Ectodermal cell (in vitro differentiated cells): ENCODE measurements around the gene OAF.

Source experiments
- H3K27ac ChIP-seq: 2 replicates; pipeline ENCODE4 v1.7.0; 2013; ENCODE audit warnings: mild to moderate bottlenecking, low read depth, low read length; ENCODE audit not compliant: insufficient read depth, poor library complexity, severe bottlenecking
- H3K27me3 ChIP-seq: 2 replicates; pipeline ENCODE4 v1.7.0; 2013; ENCODE audit warnings: mild to moderate bottlenecking, low read length; ENCODE audit not compliant: insufficient read depth, control insufficient read depth, poor library complexity, severe bottlenecking
- H3K36me3 ChIP-seq: one replicate; pipeline ENCODE4 v1.7.0; 2013; ENCODE audit warnings: low read length; ENCODE audit not compliant: control insufficient read depth, insufficient read depth
- H3K4me1 ChIP-seq: one replicate; pipeline ENCODE4 v1.7.0; 2013; ENCODE audit warnings: low read length; ENCODE audit not compliant: control insufficient read depth, insufficient read depth
- H3K4me3 ChIP-seq: 2 replicates; pipeline ENCODE4 v1.7.0; 2013; ENCODE audit warnings: low read depth, low read length, control low read depth; ENCODE audit not compliant: insufficient read depth
- H3K9me3 ChIP-seq: 2 replicates; pipeline ENCODE4 v1.7.0; 2013; ENCODE audit warnings: mild to moderate bottlenecking, low read length, moderate library complexity; ENCODE audit not compliant: control insufficient read depth
- WGBS, 2 experiments: methylation state at CpG; one replicate each; pipeline ENCODE4 v1.1.7; 2013; ENCODE audit warnings: missing lambda C conversion rate in 2 of 2; 5-methylcytosine and 5-hydroxymethylcytosine counted together

The OAF gene

GRCh38 chr11:120222916-120223315 lies 12.1 kb downstream of the OAF start:
- Histone ChIP-seq H3K9me3 (no peaks in the 10 kb centered on the region), H3K27ac (no peak overlapping the region), H3K4me3 (no peak overlapping the region), H3K36me3 (no peaks in the 10 kb centered on the region), H3K4me1 (peaks cover 44% of the 10 kb centered on the region), H3K27me3 (no peaks in the 10 kb centered on the region)
- 92 to 94% methylated on average over 8 of the region's 8 CpGs for WGBS, 2 experiments

DNA sequence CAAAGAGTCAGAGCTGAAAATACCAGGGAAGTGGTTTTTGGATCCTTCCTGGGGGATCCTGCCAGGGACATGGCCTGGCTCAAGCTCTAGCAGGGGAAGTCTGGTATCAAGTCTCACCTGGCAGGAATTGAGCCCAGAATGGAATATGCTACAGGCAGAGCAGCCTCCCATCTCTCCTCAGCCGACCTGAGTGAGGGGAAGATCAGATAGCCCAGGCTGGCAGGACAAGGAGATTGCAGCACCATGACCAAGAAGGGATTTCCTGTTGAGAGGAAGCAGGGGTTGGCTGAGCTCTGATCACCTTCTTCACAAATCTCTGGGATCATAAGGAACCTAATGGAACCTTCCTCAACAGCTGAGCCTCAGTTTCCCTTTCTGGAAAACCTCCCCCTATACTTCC lies 13.0 kb downstream of the OAF start:
- Histone ChIP-seq H3K36me3 (no peaks in the 10 kb centered on the region), H3K9me3 (no peaks in the 10 kb centered on the region), H3K27ac (no peak overlapping the region), H3K4me3 (no peak overlapping the region), H3K4me1 (peaks cover 35% of the 10 kb centered on the region), H3K27me3 (no peaks in the 10 kb centered on the region)
- 72 to 73% methylated on average over 1 of the region's 1 CpG for WGBS, 2 experiments

DNA sequence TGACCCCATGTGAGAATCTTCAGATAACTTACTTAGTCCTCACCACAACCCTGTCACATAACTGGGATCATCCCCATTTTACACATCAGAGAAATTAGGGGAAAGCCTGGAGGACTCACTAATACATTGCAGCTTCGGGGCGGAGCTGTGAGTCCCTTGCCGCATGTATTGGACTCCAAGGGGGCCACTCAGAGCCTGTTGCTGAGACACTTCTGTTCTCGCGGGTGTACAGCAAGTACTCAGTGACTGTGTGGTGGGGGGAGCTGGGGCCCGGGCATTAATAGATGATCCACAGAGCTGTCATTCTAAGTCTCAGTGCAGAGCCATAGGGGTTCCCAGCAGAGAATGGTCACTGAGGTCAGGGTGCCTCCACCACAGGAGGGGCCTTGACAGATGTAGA lies 13.5 kb downstream of the OAF start:
- no peaks in the 10 kb centered on the region for H3K9me3 ChIP-seq
- WGBS, 2 experiments: 92 to 93% methylated on average over 6 of the region's 6 CpGs
- H3K27me3 ChIP-seq: no peaks in the 10 kb centered on the region
- peaks cover 29% of the 10 kb centered on the region for H3K4me1 ChIP-seq
- H3K36me3 ChIP-seq: no peaks in the 10 kb centered on the region
- H3K27ac ChIP-seq: no peak overlapping the region
- no peak overlapping the region for H3K4me3 ChIP-seq

- peaks cover 20% of the 10 kb centered on the region for H3K4me1 ChIP-seq
- no peaks in the 10 kb centered on the region for H3K27me3 ChIP-seq
- no peaks in the 10 kb centered on the region for H3K36me3 ChIP-seq
- H3K9me3 ChIP-seq: no peaks in the 10 kb centered on the region
- 64 to 65% methylated on average over 22 of the region's 22 CpGs for WGBS, 2 experiments
- H3K4me3 ChIP-seq: no peak overlapping the region
- no peak overlapping the region for H3K27ac ChIP-seq
These were observed 14.4 kb downstream of the OAF start for GRCh38 chr11:120224972-120225909.

- Histone ChIP-seq H3K9me3 (no peaks in the 10 kb centered on the region), H3K27me3 (no peaks in the 10 kb centered on the region), H3K27ac (no peak overlapping the region), H3K4me1 (peaks cover 15% of the 10 kb centered on the region), H3K36me3 (no peaks in the 10 kb centered on the region), H3K4me3 (no peak overlapping the region)
- WGBS, 2 experiments: 94 to 97% methylated on average over 5 of the region's 5 CpGs
These were observed 15.4 kb downstream of the OAF start for GRCh38 chr11:120226242-120226641.

GRCh38 chr11:120226714-120227113 lies 15.9 kb downstream of the OAF start:
- Histone ChIP-seq H3K4me3 (no peak overlapping the region), H3K27ac (no peak overlapping the region), H3K27me3 (peaks cover 4% of the 10 kb centered on the region), H3K36me3 (no peaks in the 10 kb centered on the region), H3K4me1 (peaks cover 15% of the 10 kb centered on the region), H3K9me3 (no peaks in the 10 kb centered on the region)
- WGBS, 2 experiments: 84 to 87% methylated on average over 13 of the region's 13 CpGs

DNA sequence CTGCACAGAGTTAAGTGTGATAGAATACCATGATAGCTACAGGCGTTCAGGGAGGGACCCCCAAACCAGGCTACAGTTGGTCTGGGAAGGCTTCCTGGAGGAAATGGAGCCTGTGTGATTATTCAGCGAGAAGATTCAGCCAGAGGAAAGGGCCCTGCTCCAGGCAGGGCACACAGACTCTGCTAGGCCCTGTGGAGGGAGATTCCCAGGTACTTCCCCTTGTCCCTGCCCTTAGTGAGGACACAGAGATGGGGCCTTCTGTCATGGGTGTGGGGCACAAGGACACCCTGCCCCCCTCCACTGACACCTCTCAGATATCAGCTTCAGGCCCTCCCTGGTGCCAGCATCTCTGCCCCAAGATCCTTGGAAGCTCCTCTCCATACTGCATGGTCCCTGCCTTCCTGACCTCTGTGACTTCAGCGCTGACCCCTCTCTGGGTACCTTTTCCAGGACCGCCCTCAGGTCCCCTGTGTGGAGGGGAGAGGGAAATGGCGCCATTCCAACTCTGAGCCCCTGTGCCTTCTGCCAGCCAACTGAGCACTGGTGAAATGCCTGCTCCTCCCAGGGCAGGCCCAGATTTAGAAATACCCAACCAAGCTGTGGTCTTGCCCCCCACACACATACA lies 16.5 kb downstream of the OAF start:
- Histone ChIP-seq H3K4me3 (no peak overlapping the region), H3K9me3 (no peaks in the 10 kb centered on the region), H3K36me3 (no peaks in the 10 kb centered on the region), H3K27ac (no peak overlapping the region), H3K4me1 (peaks cover 15% of the 10 kb centered on the region), H3K27me3 (peaks cover 4% of the 10 kb centered on the region)
- 89 to 92% methylated on average over 5 of the region's 5 CpGs for WGBS, 2 experiments

GRCh38 chr11:120228794-120229384 lies 18.1 kb downstream of the OAF start:
- no peaks in the 10 kb centered on the region for H3K36me3 ChIP-seq
- 84% methylated on average over 16 of the region's 16 CpGs for WGBS, 2 experiments
- no peak overlapping the region for H3K27ac ChIP-seq
- H3K27me3 ChIP-seq: peaks cover 4% of the 10 kb centered on the region
- no peaks in the 10 kb centered on the region for H3K9me3 ChIP-seq
- H3K4me3 ChIP-seq: no peak overlapping the region
- peaks cover 15% of the 10 kb centered on the region for H3K4me1 ChIP-seq

DNA sequence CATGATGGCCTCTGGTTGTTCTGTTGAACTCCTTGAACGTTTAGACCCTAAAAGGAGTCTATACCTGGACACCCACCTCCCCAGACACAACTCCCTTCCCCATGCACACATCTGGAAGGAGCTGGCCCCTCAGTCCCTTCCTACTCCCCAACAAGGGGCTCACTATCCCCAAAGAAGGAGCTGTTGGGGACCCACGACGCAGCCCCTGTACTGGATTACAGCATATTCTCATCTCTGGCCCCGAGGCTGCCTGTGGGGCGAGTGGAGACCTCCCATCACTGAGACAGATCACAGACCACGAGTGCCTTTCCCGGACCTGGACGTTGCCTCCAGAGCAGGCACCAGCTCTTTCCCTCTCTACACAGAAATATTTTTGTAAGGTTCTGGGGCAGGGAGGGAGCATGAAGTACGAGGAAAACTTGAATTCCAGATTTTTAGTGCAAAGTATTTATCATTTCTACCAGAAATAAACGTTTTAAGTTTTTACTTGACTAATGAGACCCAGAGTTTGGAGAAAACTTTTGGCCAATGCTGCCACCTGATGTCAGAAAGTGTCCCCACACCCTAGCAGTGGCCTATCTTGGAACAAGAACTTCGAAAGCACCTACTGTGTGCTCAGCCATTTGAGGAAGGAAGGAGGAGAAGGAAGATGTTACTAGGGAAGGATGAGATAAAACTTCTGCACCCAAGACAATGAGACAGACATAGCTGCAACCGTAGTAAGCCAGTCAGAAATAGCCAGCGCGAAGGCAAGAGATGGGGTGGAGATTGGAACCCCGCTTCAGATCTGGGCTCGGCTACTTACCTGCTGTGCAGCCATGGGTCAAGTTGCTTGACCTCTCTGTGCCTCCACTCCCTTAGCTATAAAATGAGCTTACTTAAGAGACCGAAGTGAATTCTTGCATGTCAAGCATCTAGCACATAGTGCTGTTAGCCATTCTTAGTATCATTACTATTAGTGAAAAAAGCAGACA lies 18.9 kb downstream of the OAF start:
- H3K9me3 ChIP-seq: no peaks in the 10 kb centered on the region
- H3K4me3 ChIP-seq: no peak overlapping the region
- peaks cover 10% of the 10 kb centered on the region for H3K4me1 ChIP-seq
- H3K36me3 ChIP-seq: no peaks in the 10 kb centered on the region
- H3K27ac ChIP-seq: no peak overlapping the region
- WGBS, 2 experiments: 62 to 66% methylated on average over 16 to 17 of the region's 17 CpGs
- H3K27me3 ChIP-seq: peaks cover 8% of the 10 kb centered on the region
